Astrocyte of the spinal cord (primary cell): ENCODE results near the gene DYNC1I1.

Experiments used
- DNase-seq: peaks from one replicate; pipeline ENCODE4 v3.0.0; 2011; ENCODE audit warnings: low read depth, low spot score
- H3K4me3 ChIP-seq: 2 replicates; pipeline ENCODE4 v1.5.1; 2011; ENCODE audit warnings: low read depth, mild to moderate bottlenecking, low read length, moderate library complexity
- in situ Hi-C: cut with HindIII; loops from 2 replicates; pipeline ENCODE4 v1.10.0; 2017; ENCODE audit warnings: low sequenced_read_pairs
- TF ChIP-seq, protein P1 (sequence below): IDR thresholded peaks from 2 replicates; pipeline ENCODE4 v1.5.1; 2012; ENCODE audit warnings: low read depth, mild to moderate bottlenecking, low read length, inconsistent platforms

The DYNC1I1 gene

DNA sequence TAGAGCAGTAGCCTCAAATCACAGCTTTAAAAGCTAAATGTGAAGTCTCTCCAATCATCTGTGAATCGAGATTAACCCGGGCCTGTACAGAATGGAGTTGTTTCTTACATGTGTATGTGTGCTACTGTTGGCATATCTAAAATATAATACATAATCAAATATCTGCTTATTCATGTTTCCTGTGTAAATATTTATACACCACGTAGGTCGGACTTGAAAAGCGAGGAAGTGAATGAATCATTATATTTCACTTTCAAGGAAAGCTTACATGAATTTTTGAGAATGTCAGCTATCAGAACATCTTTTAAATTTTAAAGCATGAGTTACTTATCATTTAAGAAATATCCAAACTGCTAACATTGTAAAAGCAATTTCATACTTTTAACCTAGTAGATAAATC, 316.2 kb downstream of the DYNC1I1 start:
- H3K4me3 ChIP-seq: no peak overlapping the region
- in situ Hi-C loops: no loop called here
- peak; percentile 7 for DNase-seq
- TF ChIP-seq, protein P1, sequence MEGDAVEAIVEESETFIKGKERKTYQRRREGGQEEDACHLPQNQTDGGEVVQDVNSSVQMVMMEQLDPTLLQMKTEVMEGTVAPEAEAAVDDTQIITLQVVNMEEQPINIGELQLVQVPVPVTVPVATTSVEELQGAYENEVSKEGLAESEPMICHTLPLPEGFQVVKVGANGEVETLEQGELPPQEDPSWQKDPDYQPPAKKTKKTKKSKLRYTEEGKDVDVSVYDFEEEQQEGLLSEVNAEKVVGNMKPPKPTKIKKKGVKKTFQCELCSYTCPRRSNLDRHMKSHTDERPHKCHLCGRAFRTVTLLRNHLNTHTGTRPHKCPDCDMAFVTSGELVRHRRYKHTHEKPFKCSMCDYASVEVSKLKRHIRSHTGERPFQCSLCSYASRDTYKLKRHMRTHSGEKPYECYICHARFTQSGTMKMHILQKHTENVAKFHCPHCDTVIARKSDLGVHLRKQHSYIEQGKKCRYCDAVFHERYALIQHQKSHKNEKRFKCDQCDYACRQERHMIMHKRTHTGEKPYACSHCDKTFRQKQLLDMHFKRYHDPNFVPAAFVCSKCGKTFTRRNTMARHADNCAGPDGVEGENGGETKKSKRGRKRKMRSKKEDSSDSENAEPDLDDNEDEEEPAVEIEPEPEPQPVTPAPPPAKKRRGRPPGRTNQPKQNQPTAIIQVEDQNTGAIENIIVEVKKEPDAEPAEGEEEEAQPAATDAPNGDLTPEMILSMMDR: no peak

- in situ Hi-C loops: no loop called here
- TF ChIP-seq, protein P1: no peak
These were observed 317.2 kb downstream of the DYNC1I1 start for GRCh38 chr7:96089511-96089910.

DNA sequence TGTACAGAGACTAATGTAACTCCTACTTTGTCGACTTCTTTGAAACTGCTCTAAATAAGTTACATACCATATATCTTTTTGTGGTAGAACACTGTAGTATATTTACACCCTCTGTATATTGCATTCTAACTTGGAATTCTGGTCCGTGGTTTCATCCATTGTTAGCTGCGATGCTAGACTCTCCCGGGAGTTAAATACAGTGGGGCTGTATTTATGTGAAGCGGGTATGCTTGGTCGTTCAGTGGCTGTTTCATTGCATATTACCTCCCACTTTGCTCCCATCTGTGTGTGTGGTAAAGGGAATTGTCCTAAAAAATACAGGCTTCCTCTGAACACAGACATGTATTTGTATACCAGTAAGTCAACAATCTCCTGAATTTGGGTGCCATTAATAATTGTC, 318.4 kb downstream of the DYNC1I1 start:
- no peak for DNase-seq
- in situ Hi-C loops: no loop called here
- TF ChIP-seq, protein P1: no peak
- H3K4me3 ChIP-seq: no peak overlapping the region

More at GRCh38 chr7:96089511-96089910, 317.2 kb downstream of the DYNC1I1 start:
- DNase-seq: no peak
- no peak overlapping the region for H3K4me3 ChIP-seq

DNA sequence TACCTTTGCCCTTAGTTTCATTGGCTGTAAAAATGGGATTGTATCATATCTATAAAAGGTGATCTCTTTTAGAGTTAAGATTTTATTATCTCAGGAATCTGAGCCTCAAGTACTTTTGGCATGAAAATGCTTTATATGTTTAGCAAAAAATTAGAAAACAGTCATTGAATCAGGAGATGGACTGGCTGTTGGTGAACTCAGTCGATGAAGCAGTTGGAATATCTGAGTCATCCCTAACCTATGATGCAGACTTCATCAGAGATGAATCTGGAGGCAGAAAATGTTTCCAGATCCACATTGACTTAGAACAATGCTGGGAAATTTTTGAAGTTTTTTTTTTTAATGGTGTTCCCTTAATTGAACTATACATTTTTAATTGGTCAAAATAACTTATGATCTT, 321.1 kb downstream of the DYNC1I1 start:
- H3K4me3 ChIP-seq: no peak overlapping the region
- TF ChIP-seq, protein P1: no peak
- peak; percentile 84 for DNase-seq
- in situ Hi-C loops: no loop called here

GRCh38 chr7:96097835-96098234, 325.5 kb downstream of the DYNC1I1 start:
- no peak overlapping the region for H3K4me3 ChIP-seq
- no peak for DNase-seq
- in situ Hi-C loops: no loop called here
- TF ChIP-seq, protein P1: no peak

DNA sequence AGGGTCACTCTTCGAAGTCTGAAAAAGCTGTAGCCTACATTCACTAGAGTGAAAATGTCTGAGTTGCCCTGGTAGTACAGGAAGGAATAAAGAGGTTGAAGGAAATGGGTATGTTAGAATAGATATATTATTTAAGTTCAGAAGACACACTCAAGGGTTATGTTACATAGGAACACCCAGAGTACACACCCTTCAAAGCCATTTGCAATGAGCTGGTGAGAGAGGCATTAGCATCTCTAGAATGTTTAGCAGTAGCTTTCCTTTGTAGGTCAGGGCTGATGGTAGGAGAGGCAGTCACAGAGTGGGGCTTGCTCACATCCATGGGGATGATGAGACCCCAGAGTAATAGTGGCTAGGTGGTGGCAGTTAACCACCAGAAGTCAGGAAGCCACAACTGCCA, 328.4 kb downstream of the DYNC1I1 start:
- DNase-seq: no peak
- no peak overlapping the region for H3K4me3 ChIP-seq
- TF ChIP-seq, protein P1: no peak
- in situ Hi-C loops: no loop called here
